GM19324 (cell line): Measurements from ENCODE around the gene RALY.

ENCODE experiments used
- ATAC-seq: cut with Tn5 transposase; IDR thresholded peaks from one replicate; pipeline ENCODE4 v1.9.1; 2021; ENCODE audit warnings: mild to moderate bottlenecking, moderate library complexity; ENCODE audit not compliant: unreplicated experiment, low FRiP score

RALY gene

DNA sequence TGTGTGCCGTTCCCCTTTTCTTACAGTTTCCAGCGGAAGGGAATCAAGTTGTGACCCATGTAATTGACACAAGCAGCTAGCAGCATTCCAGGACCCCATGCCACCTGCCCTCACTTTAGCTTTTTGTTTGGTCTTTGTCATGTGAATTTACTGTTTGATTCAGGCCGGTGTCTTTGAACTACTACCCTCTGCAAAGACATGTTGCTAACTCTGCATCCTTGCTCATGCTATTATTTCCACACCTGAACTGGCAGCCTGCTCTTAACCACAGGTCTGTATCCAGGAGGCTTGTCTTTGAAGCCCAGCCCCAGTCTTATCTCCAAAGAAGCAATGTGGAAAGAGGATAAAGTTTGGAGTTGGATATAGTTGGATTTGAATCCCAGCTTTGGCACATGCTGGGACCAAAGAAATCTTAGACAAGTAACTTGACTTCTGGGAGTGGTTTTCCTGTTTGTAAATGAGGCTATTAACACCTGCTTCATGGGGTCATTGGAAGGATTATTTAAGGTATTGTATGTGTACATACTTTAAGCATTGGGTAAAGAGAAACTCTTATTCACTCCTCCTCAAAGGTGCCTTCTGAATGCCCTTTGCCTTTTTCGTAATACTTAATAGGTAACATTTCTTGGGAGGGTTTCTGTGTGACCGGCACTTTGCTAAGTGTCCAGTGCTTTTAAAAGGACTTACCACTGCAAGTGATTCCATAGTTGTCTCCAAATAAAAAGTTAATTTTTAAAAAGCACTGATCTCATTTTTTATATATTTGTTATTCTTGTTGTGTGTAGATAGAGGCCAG lies 52.4 kb downstream of the RALY start:
- no peak for ATAC-seq

DNA sequence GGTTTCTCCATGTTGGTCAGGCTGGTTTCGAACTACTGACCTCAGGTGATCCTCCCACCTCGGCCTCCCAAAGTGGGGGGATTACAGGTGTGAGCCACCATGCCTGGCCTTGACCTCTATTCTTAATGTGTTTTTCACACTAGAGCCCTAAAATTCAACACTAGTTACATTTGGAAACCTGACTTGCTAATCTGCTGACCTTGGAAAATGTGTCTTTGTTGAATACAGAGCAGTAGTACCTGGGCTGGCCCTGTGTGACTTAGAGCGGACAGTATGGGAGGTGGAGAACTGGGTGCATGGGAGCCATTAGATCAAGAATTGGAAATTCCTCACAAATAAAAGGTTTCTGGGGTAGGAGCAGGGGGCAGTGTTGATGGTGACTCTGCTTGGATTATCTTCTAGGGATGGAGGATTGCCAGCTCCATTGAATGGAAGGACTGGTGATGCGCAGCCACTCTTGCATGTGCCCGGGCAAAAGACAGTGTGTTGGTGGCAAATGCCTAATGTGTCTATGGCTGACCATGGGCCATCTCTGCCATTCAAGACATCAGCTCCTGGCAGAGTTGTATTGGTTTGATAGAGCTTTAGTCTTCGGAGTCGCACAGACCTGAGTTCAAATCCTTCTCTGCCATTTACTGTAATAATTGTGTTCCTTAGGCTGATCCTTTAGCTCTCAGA lies 53.4 kb downstream of the RALY start:
- ATAC-seq = no peak

DNA sequence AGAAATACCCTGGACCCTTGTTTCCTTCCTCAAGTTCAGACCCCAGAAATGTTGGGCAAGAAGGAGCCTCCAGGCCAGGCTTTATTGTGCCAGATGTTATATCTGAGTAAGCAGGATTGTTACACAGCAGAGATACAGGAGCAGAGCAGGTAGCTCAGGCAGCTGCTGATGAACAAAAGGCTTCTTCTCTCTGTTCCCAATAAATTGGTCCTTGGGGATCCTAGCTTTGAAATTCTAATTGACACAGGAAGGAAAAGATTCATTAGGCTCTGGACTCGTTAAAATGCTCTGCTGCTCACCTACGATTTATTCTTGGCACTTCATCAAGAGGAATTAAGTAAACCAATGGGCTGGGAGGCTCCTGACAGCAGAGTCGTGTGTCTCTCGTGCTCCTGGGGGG lies 54.2 kb downstream of the RALY start:
- ATAC-seq = no peak

DNA sequence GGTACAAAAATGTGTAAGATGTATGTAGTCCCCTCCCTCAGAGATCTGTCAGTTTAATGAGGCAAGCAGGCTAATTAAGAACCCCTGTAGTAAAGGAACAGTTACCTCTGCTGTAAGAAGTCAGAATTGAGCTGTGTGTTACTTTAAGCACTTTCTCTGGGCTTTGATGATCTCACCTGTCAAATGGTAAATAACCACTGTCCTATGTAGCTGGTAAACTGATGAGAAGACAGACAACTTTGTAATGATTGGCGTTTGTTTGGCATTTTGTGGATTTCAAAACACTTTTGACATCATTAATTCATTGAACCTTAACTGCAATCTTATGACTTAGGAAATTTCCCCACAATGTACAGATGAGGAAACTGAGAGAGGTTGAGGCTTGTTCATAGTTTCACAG lies 55.7 kb downstream of the RALY start:
- ATAC-seq = no peak

DNA sequence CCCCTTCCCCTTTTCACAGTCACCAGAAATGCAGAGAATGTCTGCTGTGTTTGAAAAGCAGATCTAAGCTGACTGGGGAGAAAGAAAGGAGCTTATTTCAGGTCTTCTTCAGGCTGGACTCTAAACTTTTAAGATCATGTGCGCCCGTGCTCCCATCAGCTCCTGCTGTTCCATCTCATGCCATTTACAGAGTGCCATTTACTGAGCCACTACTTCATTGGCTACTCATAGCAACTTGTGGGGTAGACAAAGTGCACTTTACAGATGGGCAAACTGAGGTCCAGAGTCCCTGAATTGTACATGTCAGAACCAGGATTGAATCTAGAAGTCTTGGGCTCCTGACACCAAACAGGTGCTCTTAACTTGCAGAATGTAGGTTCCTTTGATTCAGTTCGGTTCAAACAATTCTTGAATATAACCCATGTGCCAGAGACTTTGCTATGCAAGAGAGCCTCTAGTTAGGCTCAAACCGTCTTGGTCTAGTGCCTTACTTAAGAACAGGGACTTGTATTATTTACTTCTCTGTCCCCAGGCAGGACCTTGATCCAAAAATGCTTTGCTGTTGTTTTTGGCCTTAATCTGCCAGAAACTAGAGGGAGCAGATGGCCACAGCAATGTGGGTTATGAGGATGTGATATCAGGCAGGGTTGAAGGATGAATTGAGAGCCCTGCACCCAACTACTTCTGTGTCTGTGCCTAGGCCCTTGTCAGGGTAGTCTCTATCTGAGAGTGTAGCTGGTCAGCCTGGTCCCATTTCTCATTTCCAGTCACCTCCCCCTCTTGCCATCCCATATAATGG lies 56.4 kb downstream of the RALY start:
- no peak for ATAC-seq

DNA sequence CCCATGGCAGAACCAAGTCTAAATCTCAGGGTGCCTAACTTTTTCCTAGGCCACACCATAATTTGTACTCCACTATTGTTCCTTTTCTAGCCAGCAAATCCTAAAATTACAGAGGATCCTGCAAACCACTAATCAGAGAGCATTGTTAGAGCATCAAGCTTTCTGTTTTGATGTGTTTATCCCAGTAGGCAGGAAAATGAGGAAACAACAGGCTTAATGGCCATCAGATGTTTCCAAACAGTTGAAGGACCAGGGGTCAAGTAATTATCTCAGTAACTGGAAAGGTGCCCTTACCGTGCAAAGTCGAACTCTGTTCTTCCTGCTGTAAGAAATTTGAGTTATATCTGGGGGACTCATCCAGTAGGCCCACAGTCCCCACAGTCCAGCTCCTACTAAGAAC lies 58.7 kb downstream of the RALY start:
- no peak for ATAC-seq

DNA sequence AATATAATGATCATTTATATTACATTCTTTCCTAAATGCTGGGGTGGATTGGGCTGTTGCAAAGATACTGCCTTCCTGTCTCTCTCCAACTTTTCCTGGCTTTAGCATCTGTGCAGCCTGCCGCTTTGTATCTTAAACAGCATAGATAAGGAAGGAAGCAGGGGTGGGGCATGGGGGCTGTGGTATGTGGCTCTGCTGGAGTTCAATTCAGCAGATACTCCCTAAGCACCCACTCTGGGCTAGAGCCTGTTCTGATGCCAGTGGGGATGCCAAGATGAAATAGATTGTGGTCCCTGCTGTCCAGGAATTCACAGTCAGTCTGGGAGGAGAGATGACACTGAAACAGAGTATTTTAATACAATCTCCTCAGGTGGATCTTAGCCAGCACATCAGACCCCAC lies 61.6 kb downstream of the RALY start:
- ATAC-seq = no peak

DNA sequence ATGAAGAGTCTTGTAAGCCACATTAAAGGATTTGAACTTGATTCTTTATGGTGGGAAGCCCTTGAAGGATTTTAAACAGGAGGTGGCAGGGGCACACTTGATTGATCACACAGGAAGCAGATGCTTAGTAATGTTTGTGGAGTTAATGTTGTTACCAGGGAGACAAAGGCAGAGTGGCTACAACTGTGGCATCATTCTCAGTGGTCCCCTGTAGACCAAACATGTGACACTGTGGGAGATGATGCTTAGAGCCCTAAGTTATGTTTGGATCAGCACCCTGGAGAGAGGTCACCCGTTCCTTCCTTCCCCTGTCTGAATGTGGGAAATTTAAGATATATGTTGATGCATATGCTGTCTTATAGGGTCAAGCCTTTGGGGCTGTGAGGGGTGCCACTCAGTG lies 65.1 kb downstream of the RALY start:
- ATAC-seq = no peak

DNA sequence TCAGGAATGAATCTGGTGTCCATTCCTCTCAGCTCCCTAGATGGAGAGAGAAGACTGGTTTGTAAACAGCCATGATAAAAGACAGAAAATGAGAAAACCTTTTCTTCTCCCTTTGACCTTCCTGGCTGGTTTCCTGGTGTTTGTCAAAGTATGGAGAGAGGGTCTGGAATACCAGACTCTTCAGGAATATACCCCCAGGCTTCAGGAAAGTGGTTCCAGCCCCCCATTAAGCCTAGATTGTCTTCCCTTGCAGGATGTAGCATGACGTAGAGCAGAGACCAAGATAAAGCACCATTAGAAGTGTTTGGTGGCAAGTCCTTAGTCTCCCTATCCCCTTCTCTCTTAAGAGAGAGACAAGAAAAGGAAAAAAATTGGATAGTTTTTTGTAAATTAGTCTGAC lies 67.3 kb downstream of the RALY start:
- no peak for ATAC-seq

DNA sequence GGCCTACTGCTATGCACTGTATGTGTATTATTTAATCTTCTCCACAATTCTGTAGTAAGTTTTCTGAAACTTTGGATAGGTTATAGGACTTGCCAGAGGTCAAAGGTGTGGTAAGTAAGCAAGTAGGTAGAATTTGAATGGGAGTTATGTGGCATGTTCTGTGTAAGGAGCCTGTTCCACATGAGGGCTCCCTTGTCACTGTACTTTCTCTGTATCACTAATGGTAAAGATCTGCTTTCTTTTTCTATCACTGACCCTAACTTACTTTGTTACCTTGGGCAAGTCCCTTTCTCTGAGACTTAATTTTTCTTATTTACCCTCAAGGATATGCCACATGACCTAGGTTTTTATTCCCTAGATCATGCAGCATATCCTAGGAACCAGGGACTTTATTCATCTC lies 68.0 kb downstream of the RALY start:
- no peak for ATAC-seq

DNA sequence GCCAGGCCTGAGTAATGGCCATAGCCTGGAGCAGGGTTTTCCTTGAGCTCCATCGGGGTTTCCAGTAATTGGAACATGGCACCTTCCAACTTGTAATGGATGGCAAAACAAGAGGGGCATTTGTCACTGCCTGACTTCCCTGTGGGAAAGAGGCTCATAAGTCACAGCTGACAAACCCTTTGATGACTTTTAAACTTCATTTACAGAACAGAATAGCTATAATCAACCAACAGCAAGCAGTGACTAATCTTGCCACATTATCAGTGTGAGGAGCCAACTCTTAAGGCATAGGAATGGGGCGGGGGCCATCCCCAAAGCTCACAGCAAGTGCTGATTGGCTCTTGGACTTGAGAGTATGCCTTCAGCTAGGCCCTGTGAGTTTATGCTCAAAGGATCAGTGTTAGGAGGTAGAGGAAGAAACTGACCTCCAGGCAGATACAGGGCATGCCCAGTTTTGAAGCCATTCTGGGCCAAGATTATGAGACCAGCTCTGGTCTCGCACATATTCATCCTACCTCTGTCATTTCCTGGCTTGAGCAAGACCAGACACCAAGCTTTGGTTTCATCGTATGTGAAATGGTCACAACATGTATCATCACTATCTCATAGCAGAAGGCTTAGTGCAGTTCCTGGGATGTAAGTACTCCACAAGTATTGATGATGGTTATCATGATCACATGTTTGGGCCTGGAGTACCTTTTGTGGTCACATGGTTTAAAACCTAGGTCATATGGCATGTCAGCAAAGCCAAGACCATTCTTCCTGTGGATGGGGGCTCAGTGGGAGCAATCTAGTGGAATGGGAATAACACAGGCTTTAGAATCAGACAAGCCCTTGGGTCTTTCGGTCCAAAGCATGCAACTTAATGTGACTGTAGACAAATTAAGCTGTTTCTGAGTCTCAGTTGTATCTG lies 69.1 kb downstream of the RALY start:
- no peak for ATAC-seq

DNA sequence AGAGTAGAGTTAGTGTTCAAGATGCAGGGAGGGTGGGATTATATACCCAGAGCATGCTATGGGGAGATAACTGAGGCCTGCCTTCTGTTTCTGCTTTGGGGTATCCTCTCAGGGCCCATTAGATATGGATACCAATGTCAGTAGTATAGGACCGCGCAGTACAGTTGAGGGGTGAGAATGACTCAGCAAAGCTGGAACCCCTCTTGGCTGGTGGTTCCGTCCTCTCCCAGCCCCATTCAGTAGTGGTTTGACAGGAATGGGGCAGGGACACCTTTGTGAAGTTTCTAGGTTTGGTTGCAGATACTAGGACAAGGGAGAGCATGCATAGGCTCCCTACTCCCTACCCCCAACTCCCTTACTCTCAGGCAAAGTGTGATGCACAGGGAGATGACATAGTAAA lies 70.6 kb downstream of the RALY start:
- ATAC-seq = no peak

DNA sequence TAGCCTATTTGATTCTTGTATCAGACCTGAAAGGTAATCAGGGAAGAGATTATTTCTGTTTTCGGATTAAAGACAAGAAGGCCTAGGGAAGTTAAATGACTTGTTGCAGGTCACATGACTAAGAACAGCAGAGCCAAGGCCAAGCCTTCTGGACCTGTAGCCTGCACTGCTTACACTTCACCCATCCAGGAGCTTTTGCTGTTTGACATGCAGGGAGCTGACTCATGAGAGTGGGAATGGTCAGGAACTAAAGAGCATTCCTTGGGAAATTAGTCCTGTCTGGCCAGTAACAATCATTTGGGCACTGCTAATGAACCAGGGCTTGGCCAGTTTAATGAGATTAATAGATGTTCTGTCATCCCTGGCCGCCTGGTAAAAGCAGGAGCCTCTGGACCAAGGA lies 71.5 kb downstream of the RALY start:
- no peak for ATAC-seq

DNA sequence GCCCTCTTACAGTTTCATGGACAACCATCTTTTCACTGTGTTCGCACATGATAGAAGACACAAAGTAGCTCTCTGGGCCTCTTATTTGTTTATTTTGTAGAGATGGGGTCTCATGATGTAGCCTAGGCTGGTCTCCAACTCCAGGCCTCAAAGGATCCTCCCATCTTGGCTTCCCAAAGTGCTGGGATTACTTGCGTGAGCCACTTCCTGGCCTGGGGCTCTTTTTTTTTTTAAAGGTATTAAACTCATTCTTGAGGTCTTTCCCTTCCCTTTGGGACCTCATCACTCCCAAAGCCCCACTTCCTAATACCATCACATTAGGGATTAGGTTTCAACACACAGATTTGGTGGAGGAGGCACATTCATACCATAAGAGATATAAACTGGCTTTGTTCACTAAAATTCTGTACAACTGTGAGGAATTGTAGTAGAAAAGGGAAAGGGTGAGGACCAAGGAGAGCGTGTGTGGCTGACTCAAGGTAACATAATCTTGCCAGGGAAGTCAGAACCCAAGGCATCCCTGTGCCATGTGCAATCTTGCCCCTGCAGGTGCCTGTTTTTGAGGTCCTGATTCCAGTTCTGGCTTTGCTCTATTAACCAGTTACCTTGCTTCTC lies 72.9 kb downstream of the RALY start:
- ATAC-seq = no peak

DNA sequence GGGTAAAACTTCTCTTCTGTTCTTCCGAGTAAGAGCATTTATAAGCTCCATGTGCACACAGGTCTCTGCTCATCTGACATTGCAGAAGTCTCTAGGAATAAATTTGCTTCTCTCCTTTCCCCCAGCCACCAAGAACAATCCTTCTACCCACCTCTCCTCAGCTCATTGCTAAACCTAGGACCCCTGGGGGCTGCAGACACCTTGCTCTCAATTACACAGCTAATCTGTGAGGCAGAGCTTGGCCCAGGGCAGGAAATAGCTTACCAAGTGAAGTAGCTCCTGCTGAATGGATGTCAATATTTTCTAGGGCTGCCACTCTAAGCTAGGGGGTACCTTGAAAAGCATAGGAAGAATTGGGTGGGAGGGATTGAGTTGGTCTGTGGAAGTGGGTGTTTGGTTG lies 74.3 kb downstream of the RALY start:
- no peak for ATAC-seq

DNA sequence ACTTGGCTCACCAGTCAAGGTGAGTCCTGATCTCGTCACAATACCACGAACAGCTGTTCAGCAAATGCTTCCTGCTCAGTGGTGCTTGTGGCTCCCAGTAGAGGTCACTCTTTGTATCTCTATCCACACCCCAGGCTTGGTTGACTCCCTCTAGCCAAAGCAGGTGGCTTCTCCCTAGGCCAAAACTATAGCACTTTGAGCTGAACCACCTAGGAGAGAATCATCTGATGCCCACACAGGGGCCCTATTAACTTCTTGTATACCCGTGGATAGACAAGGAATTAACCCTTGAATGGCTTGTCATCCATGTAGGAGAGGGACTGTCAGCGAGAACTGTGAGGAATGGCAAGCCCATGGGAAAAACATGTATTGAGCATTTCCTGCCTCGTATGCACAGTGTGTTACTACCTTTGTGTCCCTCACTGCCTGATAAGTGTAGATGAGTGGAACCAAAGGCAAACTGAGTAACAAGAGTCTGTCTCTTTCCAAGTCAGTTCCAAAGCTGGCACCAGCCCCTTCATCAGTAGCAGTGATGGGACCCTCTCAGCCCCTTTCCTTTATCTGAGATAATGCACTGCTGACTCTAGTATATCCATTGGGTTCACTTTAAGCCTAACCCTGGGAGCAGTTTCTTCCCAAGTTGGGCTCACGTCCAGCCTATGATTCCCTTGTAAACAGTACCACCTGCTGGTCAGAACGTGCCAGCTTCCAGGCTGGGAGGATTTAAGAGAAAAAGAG lies 75.8 kb downstream of the RALY start:
- ATAC-seq = peak; percentile 58

DNA sequence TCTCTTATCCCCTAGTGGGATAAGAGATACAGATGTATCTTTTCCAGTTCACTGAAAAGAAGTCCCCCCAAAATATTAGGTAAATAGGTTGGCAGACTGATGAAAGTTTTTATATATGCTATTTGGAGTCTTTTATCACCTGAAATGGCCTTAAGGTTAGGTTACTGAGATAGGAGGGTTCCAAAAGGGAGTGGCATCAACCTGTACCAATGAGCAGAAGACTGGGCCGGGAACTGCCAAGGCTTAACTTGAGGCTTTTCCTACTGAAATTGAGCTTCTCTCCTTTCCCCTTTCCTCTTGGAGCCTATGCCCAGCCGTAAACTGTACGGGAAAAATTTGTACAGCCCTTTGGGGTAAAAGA lies 76.3 kb downstream of the RALY start:
- ATAC-seq = no peak

DNA sequence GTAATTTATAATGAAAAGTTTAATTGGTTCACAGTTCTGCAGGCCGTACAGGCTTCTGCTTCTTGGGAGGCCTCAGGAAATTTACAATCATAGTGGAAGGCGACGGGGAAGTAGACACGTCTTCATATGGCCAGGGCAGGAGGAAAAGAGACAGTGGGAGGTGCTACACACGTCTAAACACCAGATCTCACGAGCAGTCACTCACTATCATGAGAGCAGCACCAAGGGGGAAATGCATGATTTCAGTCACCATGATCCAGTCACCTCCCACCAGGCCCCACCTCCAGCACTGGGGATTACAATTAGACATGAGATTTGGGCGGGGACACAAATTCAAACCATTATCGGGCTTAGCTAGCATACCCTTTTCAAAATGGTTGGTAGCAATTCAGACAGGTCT lies 77.1 kb downstream of the RALY start:
- no peak for ATAC-seq

DNA sequence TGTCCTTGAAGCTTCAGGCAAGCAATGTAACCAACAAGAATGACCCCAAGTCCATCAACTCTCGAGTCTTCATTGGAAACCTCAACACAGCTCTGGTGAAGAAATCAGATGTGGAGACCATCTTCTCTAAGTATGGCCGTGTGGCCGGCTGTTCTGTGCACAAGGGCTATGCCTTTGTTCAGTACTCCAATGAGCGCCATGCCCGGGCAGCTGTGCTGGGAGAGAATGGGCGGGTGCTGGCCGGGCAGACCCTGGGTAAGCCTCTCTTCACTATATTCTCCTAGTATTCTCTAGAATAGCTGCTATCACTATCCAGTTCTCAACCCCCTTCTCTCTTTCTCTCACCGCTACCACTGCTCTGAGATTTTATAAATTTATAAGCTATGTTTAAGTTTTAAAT lies 78.4 kb downstream of the RALY start:
- ATAC-seq = no peak
